A673 (cell line): ENCODE results near the gene FANCG. TPM values are rescaled to one million over a fixed set of nuclear protein-coding genes. Genes with fewer than 3 reads are reported as not detected.

Source experiments
- BruUV-seq: library from RNA; stranded (reverse); fragments of 400-500 nt; replicated peaks from 2 replicates; lab custom pipeline; 2021; lab: Mats Ljungman, UMichigan
- CTCF ChIA-PET: fragments of 300-600 bp; sonication (Branson Sonifier 250); formaldehyde crosslinking; loops from one replicate; lab custom pipeline; 2022; ENCODE audit warnings: antibody characterized with exemption; lab: Charles Lee
- POLR2A ChIA-PET: fragments of 300-600 bp; sonication (Branson Sonifier 250); formaldehyde crosslinking; loops from one replicate; lab custom pipeline; 2022; ENCODE audit warnings: antibody characterized with exemption; ENCODE audit not compliant: low non-redundant PET; lab: Charles Lee
- DNase-seq: peaks from one replicate; pipeline ENCODE4 v3.0.0-alpha.2; 2015; ENCODE audit warnings: low spot score
- H3K27ac ChIP-seq: fragments of 200-600 bp; sonication (generic); 2 replicates; pipeline ENCODE4 v1.5.1; 2016; ENCODE audit warnings: mixed run types, low read depth, mild to moderate bottlenecking, mixed read lengths, antibody characterized with exemption, low read length; ENCODE audit not compliant: poor library complexity, severe bottlenecking
- H3K27me3 ChIP-seq: fragments of 200-600 bp; sonication (generic); replicated peaks from 2 replicates; pipeline ENCODE4 v1.6.1; 2017; ENCODE audit warnings: mixed run types, low read depth, mild to moderate bottlenecking, mixed read lengths, antibody characterized with exemption, low read length; ENCODE audit not compliant: insufficient read depth, poor library complexity
- H3K36me3 ChIP-seq: fragments of 200-600 bp; sonication (generic); 2 replicates; pipeline ENCODE4 v1.6.1; 2016; ENCODE audit warnings: mixed run types, mild to moderate bottlenecking, mixed read lengths, antibody characterized with exemption, low read length; ENCODE audit not compliant: insufficient read depth, poor library complexity, severe bottlenecking
- H3K4me1 ChIP-seq: fragments of 200-600 bp; sonication (generic); 2 replicates; pipeline ENCODE4 v1.6.1; 2017; ENCODE audit warnings: mixed run types, mild to moderate bottlenecking, mixed read lengths, antibody characterized with exemption, low read length; ENCODE audit not compliant: insufficient read depth, poor library complexity, severe bottlenecking
- H3K4me3 ChIP-seq: fragments of 200-600 bp; sonication (generic); 2 replicates; pipeline ENCODE4 v1.5.1; 2016; ENCODE audit warnings: low read depth, mixed run types, mild to moderate bottlenecking, mixed read lengths, low read length; ENCODE audit not compliant: poor library complexity, severe bottlenecking
- H3K9me3 ChIP-seq: fragments of 200-600 bp; sonication (generic); 2 replicates; pipeline ENCODE4 v1.6.1; 2016; ENCODE audit warnings: mixed run types, low read depth, mild to moderate bottlenecking, mixed read lengths, antibody characterized with exemption, low read length; ENCODE audit not compliant: poor library complexity, severe bottlenecking
- CTCF ChIP-seq: fragments of 300-800, 200-600 bp; sonication (generic); conservative IDR thresholded peaks from 2 replicates; pipeline ENCODE4 v1.5.1; 2017; ENCODE audit warnings: low read depth, mild to moderate bottlenecking, antibody characterized with exemption, low read length, moderate library complexity, mixed read lengths
- EZH2 ChIP-seq: fragments of 200-600 bp; sonication (generic); IDR thresholded peaks from 2 replicates; pipeline ENCODE4 v1.6.1; 2017; ENCODE audit warnings: borderline replicate concordance, low read depth, mild to moderate bottlenecking, mixed read lengths, antibody characterized with exemption, low read length; ENCODE audit not compliant: poor library complexity, severe bottlenecking
- intact Hi-C: fragments of 100-400 bp; cut with micrococcal nuclease; formaldehyde crosslinking; loops from one replicate; pipeline ENCODE4 v1.10.0; 2022; ENCODE audit not compliant: unreplicated experiment
- total RNA-seq: library from RNA; stranded (reverse); gene quantifications from 2 replicates; pipeline ENCODE4 v1.2.3, GENCODE V29; 2021

The FANCG gene
- total RNA-seq, 1 experiment from 2014 or later, result 110 TPM

GRCh38 chr9:35105126-35105525, 25.4 kb upstream of the FANCG start:
- TF ChIP-seq EZH2 (no peak), CTCF (no peak)
- intact Hi-C loops, result no loop called here
- H3K9me3 ChIP-seq, result no peaks in the 10 kb centered on the region

GRCh38 chr9:35104586-35104985, 24.8 kb upstream of the FANCG start:
- H3K4me1 ChIP-seq, result peaks cover 14% of the 10 kb centered on the region
- no peak for DNase-seq
- H3K36me3 ChIP-seq, result peaks cover 24% of the 10 kb centered on the region
- no peak overlapping the region for H3K4me3 ChIP-seq
- TF ChIP-seq EZH2 (no peak), CTCF (no peak)
- ChIA-PET POLR2A (no interaction called here), CTCF (no interaction called here)
- no peaks in the 10 kb centered on the region for H3K9me3 ChIP-seq
- H3K27ac ChIP-seq, result no peak overlapping the region
- H3K27me3 ChIP-seq, result no peaks in the 10 kb centered on the region
- no TSS peak for BruUV-seq
- intact Hi-C loops, result no loop called here

More at GRCh38 chr9:35105126-35105525, 25.4 kb upstream of the FANCG start:
- ChIA-PET CTCF (no interaction called here), POLR2A (no interaction called here)
- BruUV-seq, result no TSS peak
- DNase-seq, result no peak
- Histone ChIP-seq H3K4me3 (no peak overlapping the region), H3K36me3 (peaks cover 18% of the 10 kb centered on the region), H3K27me3 (no peaks in the 10 kb centered on the region), H3K4me1 (peaks cover 14% of the 10 kb centered on the region), H3K27ac (no peak overlapping the region)

GRCh38 chr9:35103660-35104191, 24.0 kb upstream of the FANCG start:
- CTCF ChIA-PET, result interaction anchor here (0.5 to 1.1 kb wide), 4 partner anchors 12 to 450 kb away, joined by 3 to 6 read pairs (median 4); partner anchors contain the start of gene ATOSB
- POLR2A ChIA-PET, result interaction anchor here (0.7 to 1.1 kb wide), 4 partner anchors 10 to 474 kb away, joined by 3 to 5 read pairs (median 4); partner anchors contain the start of genes ATOSB and VCP
- Histone ChIP-seq H3K4me3 (peak overlapping the region; percentile 72), H3K27me3 (no peaks in the 10 kb centered on the region), H3K4me1 (peaks cover 14% of the 10 kb centered on the region), H3K9me3 (no peaks in the 10 kb centered on the region), H3K27ac (peak overlapping the region; percentile 81), H3K36me3 (peaks cover 27% of the 10 kb centered on the region)
- no peak for DNase-seq
- no TSS peak for BruUV-seq
- intact Hi-C loops, result no loop called here
- TF ChIP-seq CTCF, result no peak
- no peak for TF ChIP-seq EZH2
